Ramos (cell line): ENCODE results near the gene PPP1R15A.
"Not testable (repeated sequence)": the region's sequence is repeated elsewhere in the genome, so short reads cannot be mapped to it uniquely, and the experiment has no call there.

ENCODE experiments used
- in situ Hi-C: fragments of 300-500 bp; cut with MboI; formaldehyde crosslinking; loops from one replicate; pipeline ENCODE4 v1.14.3; 2022; ENCODE audit warnings: low sequenced_read_pairs; ENCODE audit not compliant: unreplicated experiment

Gene PPP1R15A

GRCh38 chr19:48879025-48879637 is 6.9 kb downstream of the PPP1R15A start:
- in situ Hi-C loops, result no loop called here

- in situ Hi-C loops, result not testable (repeated sequence)
Observed at GRCh38 chr19:48879696-48880095, 7.5 kb downstream of the PPP1R15A start.

GRCh38 chr19:48881741-48882657 is 9.8 kb downstream of the PPP1R15A start:
- in situ Hi-C loops, result no loop called here

GRCh38 chr19:48883726-48884125 is 11.5 kb downstream of the PPP1R15A start:
- in situ Hi-C loops, result no loop called here

DNA sequence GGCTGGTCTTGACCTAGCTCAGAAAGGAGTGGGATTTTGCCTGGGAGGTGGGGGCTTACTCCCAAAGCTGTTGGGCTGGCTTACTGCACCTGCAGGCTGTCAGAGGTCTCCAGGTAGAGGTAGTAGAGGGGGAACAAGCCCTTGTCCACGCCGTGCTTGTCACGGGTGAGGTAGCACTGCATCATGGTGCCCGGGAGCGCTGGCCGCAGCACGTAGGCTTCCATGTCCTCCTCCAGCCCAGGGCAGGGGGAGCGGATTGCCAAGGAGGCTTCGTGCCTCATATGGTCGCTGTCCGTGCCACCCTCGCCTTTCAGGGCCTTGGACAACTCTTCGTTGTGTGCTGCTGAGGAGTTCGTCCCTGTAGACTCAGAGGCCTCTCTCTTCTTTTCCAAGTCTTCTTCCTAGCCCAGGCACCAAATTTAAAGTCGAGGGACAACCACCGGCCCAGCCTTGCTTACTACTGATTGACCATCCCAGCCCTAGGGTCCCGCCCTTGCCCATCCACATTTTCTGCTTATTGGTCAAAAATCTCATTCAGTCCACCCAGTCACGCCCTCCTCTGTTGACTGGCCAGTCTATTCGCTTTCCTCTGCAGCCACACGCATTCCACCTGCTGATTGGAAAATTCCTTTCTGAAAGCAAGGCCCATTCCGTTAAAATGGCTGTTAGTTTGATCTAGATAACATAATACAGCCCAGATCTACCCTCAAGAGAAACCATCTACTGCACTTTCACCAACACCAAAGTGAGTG is 15.8 kb downstream of the PPP1R15A start:
- in situ Hi-C loops, result no loop called here

GRCh38 chr19:48889496-48889895 is 17.3 kb downstream of the PPP1R15A start:
- in situ Hi-C loops, result not testable (repeated sequence)

DNA sequence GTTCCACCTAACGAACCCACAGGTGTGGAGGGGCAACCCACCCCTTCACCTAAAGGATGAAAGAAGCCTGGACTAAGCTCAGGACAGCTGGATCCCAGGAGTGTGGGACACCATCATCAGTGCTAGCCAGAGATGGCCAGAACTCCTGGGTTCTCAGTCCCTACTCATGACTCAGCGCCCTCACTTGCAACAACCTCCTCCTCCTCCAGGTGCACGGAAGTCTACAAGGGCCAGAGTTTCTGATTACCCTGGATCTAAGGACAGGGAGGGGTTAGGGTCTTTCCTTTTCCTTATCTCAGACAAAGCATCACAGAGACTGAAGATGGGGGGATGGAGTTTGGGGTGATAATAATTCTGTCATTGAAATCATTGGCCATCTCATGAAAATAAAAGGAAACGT is 18.3 kb downstream of the PPP1R15A start:
- in situ Hi-C loops, result no loop called here

- in situ Hi-C loops, result no loop called here
Observed at GRCh38 chr19:48895226-48895625, 23.0 kb downstream of the PPP1R15A start.

- in situ Hi-C loops, result no loop called here
Observed at GRCh38 chr19:48896191-48896720, 24.0 kb downstream of the PPP1R15A start.

- in situ Hi-C loops, result no loop called here
Observed at GRCh38 chr19:48897181-48897580, 25.0 kb downstream of the PPP1R15A start.

DNA sequence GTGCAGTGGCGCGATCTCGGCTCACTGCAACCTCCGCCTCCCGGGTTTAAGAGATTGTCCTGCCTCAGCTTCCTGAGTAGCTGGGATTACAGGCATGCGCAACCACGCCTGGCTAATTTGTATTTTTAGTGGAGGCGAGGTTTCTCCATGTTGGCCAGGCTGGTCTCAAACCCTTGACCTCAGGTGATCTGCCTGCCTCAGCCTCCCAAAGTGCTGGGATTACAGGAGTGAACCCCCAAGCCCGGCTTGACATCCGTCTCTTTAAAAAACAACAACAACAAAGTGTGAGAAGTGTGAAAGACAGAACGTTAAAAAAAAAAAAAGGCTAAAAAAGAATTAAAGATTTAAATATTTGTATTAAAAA is 27.1 kb downstream of the PPP1R15A start:
- in situ Hi-C loops, result not testable (repeated sequence)

GRCh38 chr19:48899781-48900476 is 27.7 kb downstream of the PPP1R15A start, which contains the start of gene NUCB1:
Gene NUCB1, plus strand, starts transcription at chr19:48900312. Its CDS starts 485 bp downstream, at chr19:48900797.
- in situ Hi-C loops, result no loop called here

DNA sequence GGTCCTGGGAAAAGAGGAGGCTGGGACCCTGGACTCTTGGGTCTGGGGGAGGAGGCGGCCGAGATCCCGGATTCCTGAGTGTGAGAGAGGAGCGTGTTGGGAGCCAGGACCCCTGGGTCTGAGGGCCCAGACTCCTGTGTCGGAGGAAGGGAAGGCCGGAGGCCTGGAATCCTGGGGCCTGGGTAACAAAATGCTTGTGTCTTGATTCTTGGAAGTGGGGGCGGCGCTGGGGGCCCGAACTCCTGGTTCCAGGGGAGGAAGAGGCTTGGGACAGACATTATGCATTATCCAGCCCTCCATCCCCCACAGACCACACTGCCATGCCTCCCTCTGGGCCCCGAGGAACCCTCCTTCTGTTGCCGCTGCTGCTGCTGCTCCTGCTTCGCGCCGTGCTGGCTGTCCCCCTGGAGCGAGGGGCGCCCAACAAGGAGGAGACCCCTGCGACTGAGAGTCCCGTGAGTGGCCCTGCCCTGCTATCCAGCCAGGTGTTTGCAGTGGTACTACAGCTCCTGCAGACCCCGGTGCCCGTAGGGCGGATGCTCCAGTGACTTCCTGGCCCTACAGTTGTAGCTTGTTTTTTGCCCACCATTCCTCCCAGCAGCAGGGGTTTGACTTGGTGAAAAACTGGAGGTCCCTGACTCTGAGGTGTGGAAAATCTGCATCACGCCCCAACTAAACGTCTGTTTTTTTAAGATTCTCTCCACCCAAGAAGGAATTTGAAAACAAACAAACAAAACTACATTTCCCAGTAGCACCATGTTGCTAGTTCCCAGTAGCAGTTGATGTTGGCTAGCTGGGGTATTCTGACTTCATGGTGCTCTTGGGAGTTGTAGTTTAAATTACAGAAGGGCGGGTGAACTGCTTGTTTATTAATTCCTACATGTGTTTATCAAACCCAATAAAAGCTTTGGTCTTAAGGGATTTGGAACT is 28.5 kb downstream of the PPP1R15A start:
- in situ Hi-C loops, result no loop called here

DNA sequence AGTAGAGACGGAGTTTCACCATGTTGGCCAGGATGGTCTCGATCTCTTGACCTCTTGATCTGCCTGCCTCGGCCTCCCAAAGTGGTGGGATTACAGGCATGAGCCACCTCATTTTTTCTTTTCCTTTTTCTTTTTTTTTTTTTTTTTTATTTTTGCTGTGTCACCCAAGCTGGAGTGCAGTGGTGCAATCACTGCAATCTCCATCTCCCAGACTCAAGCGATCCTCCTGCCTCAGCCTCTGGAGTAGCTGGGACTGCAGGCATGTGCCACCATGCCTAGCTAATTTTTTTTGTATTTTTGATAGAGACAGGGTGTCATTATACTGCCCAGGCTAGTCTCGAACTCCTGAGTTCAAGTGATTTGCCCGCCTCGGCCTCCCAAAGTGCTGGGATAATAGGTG is 30.1 kb downstream of the PPP1R15A start:
- in situ Hi-C loops, result not testable (repeated sequence)

DNA sequence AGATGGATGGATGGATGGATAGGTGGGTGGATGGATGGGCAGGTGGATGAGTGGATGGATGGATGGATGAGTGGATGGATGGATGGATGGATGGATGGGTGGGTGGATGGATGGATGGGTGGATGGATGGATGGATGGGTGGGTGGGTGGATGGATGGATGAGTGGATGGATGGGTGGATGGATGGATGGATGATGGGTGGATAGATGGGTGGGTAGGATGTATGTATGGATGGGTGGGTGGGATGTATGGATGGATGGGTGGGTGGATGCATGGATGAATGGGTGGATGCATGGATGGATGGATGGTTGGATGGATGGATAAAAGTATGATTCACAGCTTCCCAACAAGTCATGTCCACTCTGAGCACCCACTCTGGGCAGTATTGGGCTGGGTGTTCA is 31.6 kb downstream of the PPP1R15A start:
- in situ Hi-C loops, result not testable (repeated sequence)

GRCh38 chr19:48905664-48906063 is 33.4 kb downstream of the PPP1R15A start:
- in situ Hi-C loops, result no loop called here

GRCh38 chr19:48906324-48906723 is 34.1 kb downstream of the PPP1R15A start:
- in situ Hi-C loops, result no loop called here

GRCh38 chr19:48907671-48908070 is 35.5 kb downstream of the PPP1R15A start:
- in situ Hi-C loops, result no loop called here
